ENCODE data around the gene SMIM13.
A peak's percentile ranks its signal among the peaks of the same experiment; 100 is the strongest.

SMIM13 gene

DNA sequence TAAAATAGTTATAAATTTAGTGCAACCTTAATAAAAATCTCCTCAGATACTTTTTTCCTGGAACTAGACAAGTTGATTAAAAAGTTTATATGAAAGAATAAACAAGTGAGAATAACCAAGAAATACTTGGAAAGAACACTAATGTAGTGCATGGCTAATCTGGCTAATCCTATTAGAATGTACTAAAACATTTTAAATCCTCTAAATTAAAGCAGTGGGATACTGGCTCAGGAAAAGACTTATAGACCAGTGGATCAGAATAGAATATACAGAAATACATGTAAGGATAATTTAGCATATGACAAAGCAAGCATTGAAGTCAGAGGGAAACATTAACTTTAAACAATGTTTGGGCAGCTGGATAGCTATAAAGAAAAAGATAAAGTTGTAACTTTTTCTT, 58.9 kb downstream of the SMIM13 start:
- DNase-seq = no peak

DNA sequence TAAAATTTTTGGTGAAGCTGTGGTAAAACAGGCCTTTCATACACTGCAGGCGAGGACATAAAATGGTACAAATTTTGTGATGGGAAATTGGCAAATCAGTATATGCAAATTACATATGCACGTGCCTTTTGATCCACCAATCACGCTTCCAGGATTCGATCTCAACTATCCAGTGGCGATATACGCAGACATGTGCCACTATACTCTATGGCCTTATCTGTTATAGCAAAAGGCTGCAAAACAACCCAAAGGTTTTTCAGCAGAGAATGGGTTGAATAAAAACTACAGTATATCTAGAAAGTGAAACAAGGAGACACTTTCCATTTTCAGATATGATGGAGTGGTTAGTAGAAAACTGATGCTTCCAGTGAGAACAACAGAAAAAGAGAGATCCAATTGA, 59.8 kb downstream of the SMIM13 start:
- no peak for DNase-seq

DNA sequence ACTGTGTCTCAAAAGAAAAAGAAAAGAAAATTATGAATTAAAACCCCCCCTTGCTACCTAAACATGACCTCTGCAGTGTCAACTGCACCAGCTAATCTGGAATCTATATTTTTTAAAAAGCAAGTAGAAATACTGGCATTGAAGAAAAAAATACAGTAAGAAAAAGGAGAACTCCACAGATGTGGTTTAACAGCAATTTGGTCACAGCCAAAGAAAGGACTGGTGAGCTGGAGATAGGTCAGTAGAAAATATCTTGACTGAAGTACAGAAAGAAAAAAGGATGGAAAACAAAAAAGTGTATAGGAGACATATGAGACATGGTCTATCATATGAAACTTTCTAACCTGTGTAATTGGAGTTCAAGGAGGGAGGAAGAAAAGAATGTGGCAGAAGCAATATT, 62.0 kb downstream of the SMIM13 start:
- DNase-seq = no peak

DNA sequence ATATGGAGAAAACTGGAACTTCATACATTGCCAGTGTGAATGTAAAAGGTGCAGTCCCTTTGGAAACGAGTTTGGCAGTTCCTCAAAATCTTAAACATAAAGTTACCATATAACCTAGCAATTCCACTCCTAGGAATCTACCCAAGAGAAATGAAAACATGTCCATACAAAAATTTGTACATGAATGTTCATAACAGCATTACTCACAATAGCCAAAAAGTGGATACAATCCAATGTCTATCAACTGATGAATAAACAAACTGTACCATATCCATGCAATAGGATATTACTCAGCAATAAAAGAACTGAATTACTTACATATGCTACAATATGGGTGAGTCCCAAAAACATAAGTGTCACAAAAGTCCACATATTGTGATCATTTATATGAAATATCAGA, 66.6 kb downstream of the SMIM13 start:
- no peak for DNase-seq

DNA sequence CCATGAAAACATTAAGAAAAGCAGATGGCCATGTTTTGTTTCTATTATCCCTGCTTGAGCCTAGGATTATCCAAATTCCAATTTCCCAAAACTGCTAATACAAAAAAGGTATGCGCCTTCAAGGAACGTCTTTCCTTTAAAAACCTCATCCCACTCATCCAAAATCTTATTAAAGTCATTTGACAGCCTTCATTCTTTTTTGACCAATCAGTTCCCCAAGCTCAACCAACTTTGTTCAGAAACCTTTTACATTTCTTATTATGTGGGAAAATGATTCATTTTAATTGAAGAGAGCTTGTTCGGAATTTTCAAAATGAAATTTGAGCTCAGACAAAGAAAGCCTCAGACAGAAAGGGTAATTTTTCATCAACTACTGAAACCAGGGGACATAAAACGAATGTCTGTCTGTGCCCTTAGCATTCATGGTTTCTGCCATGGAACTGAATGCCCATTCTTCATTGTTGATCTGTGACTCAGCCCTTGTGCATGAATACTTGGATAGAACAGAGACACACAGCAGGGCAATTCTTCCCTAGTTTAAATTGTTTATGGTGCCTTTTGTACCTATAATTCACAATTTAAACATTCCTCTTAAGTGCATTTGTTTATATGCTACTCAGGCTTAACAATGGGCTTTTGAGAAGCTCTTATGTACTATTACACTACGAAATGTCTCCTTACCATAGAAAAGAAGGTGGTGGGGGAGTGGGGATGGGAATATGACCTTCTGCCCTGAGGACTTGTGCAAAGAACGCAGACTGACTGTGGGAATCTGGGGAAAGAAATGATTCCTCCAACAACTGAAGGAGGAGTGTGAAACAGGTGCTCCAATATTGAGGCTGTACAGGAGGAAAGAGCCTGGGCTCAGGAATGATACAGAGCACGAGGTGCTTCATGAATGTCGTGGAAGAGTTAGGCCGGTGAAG, 67.7 kb downstream of the SMIM13 start:
- peak in 18 of 56 donors; percentile 3 to 65 (median 18) for DNase-seq

DNA sequence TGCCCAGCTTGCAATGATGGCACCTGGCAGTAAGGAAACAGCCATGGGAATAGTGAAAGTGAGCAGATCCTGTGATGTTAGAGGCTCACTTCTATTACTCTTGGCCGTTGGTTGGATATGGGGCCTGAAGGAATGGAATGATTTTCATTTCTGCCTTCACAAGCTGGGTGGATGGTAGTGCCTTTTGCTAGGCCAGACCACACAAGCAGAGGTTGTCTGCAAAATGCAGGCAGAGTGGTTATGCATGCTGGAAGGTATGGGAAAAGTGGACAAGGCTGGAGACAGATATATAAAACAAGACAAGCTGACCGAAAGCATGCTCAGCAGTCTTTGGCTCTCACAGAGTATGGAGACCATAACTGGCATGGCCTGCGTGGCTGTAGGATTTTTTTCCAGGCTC, 68.6 kb downstream of the SMIM13 start:
- DNase-seq = no peak

DNA sequence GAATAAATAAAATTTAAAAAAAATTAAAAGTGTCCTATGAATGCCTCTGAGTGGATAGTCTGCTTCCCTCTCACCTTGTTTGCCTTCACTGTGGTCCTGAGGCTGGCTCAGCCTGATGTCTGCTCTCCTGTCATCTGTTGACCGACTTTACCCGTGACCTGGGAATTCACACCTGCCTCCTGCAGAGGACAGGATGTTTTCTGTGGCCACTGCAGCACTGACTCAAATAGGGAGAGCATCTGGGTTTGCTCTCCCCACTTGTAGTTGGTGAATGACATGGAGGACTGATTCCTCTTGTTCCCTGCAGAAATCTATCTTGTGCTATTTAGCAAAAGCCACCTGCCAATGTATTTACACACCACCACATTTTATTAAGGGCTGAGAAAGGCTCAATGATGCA, 70.3 kb downstream of the SMIM13 start:
- no peak for DNase-seq

DNA sequence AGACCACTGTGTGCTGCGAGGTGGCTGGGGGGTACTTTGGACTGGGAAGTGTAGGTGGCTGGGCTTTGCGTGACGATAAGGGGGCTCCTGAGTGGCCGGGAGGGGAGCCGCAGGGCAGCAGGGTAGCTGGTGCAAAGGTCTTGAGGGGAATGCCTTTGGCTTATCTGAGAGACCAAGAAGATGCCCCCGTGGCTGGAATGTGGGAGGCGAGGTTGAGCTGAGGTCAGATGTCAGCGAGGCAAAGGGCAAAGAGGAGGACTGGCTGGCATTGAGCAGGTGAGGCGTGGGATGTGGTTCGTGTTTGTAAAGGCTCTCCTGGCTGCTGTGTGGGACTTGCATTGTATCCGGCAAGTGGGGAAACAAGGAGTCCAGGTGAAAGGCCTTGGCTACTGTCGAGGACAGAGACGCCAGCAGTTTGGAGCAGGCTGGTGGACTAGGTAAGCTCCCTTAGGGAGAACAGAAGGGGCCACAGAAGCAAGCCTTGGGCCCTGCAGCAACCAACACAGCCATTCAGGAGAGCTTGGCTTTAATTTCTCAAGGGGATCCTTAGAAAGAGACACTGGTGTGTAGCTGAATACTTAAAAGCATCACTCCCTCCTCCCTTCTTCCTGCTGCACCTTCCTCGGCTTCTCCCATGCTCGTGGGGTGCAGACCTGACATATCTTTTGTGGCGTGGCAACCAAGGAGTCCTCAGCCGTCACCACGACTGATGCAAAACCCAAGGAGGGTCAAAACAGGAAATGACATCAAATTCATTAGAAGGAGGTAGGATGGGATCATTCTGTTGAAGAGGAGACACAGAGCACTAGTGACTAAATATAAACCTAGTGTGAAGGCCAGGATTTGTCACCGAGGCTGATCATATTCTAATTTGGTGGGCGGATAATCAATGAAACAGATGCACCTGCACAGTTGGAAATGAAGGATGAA, 71.3 kb downstream of the SMIM13 start:
- no peak for DNase-seq

DNA sequence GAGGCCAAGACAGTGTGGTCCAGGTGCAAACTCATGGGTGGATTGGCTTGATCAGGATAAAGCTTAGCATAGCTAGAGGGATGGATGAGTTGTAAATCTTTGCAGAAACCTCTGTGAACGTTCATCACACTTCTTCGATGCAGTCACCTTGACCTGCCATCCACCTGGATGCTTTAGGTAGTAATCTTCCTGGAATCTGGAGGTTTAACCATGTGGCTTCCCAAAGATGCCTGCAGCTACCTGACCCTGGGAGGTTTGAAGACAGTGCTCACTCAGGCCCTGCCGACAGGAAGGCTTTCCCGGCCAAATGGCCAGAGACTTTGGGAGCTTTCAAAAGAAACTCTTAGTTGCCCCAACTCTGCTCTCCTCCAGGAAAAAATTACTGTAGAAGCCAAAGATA, 73.3 kb downstream of the SMIM13 start:
- no peak for DNase-seq

DNA sequence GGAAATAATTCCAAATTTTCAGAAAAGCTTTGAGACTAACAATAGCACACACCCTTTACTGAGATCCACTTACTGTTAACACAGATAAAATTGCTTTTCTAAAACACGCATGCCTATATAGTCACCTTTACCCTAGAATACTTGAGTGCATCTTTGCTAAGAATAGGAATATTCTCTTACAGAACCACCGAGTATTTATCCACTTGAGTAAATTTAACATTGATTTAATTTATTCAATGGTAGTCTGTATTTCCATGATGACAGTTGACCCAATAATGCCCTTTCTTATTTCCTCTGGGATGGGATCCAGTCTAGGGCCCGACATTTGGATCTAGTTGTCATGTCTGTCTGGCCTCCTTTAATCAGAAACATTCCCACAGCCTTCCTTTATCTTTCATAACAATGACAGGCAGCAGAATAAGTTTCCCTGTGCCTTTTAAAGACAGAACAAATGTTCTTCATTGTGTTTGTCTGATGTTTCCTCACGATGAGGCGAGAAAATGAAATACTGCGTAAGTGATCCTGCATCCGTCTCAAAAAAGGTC, 74.5 kb downstream of the SMIM13 start:
- no peak for DNase-seq

DNA sequence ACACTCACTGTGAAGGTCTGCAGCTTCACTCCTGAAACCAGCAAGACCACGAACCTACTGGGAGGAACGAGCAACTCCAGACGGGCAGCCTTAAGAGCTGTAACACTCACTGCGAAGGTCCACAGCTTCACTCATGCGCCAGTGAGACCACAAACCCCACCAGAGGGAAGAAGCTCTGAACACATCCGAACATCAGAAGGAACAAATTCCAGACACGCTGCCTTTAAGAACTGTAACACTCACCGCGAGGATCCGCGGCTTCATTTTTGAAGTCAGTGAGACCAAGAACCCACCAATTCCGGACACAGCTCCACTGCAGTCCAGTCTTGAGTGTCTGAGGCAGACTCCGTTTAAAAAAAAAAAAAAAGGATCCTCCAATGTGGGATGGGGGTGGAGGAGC, 78.3 kb downstream of the SMIM13 start:
- no peak for DNase-seq

DNA sequence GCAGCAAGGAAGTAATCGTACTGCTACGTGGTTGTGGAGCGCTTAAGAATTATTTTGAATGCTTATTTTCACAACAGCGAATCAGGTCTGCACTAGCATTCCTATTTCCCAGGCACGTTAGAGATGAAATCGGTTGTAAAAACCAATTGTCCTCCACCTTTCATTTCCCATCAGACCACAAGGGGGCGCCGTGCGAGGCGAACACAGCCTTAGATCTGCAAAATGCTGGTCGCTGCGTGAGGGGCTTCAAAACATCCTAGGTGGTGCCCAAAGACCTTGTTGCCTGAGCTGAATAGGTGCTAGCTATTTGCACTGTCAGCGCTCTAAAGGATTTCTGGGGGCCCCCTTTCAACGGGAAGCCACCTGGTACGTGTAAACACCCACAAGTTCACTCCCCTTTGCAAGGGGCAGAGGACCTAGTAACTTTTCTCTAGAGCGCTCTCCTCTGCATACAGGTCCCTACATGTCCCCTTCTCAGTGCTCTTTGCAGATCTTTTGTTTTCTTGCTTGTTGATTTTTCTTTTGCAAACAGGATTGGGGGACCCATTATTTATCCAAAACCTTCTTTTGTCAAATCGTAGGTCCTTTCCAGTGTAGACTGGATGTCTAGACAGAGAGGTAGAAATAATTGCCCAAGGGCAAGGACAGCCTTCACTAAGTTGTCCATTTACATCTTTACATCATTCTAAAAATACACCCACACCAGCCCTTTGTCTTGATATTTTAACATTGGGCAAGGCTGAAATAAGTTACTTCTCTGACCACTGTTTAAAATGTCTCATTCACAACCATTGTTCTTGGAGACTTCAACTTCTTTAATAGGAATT, 79.1 kb downstream of the SMIM13 start:
- peak in 38 of 56 donors; percentile 5 to 79 (median 28) for DNase-seq

DNA sequence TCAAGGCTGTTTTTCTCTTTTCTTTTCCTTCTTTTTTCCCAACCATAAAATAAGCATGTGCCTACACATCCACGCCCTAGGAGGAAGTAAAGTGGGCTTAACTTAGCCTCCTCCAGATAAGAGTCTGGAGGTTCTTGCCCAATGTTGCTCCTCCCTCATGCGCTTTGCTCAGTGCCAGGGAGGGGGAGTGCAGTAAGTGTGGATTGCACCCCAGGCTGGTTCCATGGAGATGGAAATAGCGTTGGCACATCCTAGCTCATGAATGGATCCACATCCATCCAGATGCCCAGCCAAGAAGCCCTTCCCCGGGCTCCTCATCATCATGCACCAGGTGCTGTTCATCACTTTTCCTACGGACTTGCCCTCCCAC, 80.6 kb downstream of the SMIM13 start:
- no peak for DNase-seq

DNA sequence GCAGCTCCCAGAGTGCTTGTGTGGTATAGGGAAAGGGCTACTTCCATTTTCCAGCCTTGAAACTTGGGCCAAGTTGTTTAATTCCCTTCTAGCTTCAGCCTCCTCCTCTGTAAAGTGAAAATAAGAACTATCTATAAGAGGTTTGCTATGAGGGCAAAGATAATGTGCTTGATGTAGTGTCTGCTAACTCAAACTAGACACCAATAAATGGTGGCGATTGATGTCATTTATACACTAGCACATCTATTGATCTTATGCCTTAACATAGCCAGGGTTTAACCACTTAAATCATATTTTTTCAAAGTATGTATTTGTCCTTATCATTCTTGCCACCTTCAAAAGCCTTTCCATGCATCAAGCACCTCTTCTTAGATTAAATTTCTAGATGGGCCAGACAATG, 83.6 kb downstream of the SMIM13 start:
- no peak for DNase-seq

DNA sequence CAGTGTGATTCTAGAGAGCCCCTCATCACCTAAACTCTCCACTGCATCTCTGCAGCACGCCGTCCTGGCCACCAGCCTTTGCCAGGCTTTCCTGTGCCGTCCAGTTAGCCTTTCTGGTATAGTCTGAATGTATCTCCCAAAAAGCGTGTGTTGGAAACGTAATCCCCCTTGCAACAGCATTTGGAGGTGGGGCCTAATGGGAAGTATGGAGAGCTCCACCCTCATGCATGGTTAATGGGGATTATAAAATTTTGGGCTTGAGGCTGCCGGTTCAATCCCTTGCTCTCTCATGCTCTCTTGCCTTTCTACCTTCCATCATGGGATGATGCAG, 85.4 kb downstream of the SMIM13 start:
- no peak for DNase-seq

DNA sequence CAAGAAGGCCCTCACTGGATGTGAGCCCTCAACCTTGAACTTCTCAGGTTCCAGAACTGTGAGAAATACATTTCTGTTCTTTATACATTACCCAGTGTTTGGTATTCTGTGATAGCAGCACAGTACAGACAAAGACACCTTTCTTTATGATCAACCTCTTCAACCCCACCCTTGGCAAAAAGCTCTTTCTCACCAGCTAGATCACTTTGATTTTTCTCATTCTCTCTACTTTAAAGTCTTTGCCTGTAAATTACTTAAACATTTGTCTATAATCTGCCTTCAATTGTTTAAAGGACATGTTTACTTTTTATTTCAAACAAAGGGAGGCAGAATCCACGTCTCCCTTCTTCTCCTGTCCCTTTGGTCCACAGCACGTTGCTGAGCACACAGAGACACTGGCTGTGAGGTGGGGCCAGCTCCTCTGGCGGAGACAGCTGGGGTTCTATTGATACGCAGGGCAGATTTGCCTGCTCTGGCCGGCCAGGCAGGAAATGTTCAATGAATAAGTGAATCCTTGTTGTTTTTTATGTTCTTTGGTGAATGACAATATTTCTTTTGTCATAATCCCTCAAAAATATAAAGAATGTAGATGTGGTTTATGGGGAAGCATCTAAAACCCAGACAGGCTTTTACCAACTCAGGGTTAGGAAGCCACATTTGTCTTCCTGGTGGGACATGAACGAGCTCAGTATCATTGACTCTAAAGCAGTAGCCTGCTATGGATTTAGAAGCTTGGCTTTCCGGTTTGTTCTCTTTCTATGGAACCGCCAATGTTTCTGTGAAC, 86.0 kb downstream of the SMIM13 start:
- DNase-seq = no peak

DNA sequence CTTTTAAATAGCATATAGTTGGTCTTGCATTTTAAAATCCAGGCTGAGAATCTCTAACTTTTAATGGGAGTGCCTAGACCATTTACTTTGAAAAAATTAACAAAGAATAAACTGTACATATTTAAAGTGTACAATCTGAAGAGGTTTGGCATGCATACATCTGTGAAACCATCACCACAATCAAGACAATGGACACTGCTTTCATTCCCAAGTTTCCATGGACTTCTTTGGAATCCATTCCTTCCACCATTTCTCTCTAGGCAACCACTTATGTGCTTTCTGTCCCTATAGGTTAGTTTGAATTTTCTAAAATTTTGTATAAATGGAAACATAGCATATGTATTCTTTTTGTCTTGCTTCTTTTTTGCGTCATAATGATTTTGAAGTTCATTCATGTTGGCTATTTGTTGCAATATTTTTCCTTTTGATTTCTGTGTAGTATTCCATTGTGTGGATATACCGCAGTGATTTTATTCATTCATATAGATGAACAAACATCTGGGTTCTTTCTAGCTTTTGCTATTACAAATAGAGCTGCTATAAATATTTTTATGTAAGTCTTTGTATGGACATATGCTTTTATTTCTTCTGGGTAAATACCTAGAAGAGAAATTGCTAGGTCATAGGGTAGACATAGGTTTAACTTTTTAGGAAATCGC, 88.0 kb downstream of the SMIM13 start:
- no peak for DNase-seq

DNA sequence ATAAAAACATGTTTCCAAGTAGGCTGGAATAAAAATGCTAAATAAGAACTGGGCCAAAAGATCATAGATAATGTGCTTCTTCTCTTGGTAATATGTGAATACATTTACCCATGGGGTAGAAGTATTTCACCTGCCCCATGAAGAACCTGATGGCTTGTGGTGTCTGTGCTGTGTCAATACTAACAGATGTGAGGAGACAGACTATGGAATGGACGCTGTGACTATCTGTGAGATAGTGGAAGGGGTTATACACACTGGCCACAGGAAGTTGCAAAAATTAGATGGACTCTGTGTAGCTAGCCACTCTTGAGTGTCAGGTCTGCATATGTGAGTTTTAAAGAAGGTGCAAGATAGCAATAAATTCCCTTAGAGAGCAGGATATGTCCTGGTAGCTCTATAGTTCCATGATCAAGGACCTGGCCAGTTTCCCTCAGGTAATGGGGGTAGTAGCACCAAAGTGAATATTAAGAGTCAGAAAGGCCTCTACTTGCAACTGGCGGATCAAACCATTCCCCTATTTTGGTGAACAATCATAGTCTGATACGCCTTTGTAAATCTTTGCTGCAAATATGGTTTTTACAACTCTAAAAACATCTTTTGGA, 90.2 kb downstream of the SMIM13 start:
- DNase-seq = no peak

DNA sequence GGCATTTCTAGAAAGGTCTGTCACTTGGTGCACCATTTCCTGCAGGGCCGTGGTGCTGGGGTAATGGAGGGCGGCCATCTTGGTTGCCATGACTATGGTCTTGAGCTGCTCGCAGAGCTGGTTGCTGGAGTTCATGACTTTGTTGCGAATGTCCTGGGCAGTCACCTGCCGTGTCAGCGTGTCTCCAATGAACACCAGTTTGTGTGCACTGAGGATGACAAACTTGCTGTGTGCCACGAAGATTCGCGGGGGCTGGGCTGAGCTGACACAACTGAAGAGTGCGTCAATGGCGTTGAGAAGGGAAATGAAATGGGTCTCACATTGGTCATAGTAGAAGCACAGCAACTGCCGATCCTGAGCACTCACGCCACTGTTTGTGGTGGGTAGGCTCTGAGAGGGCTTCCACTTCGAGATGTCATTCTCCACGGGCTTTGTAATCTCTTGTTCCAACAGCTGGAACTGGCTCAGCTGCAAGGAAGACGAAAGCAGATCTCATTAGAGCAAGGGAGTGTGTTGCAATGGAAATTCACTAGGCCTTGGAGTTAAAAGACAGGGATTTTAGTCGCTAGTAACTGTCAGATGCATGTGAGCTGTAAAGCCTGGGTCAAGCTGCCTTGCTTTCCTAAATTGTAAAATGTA, 91.7 kb downstream of the SMIM13 start:
- no peak for DNase-seq
